ENCODE data around the gene ERMAP.
"Not testable (repeated sequence)": the region's sequence is repeated elsewhere in the genome, so short reads cannot be mapped to it uniquely, and the experiment has no call there.

ERMAP gene

GRCh38 chr1:42807056-42807668 lies 9.8 kb upstream of the ERMAP start:
- no peak for DNase-seq

GRCh38 chr1:42814815-42815214 lies 2.1 kb upstream of the ERMAP start:
- DNase-seq: not testable (repeated sequence)

- DNase-seq: no peak
Measured at GRCh38 chr1:42815941-42816584, 859 bp upstream of the ERMAP start.

GRCh38 chr1:42817440-42817767 lies 482 bp downstream of the ERMAP start:
- DNase-seq: no peak

GRCh38 chr1:42817976-42818375 lies 1.1 kb downstream of the ERMAP start:
- DNase-seq: no peak

- no peak for DNase-seq
Measured at GRCh38 chr1:42820813-42821212, 3.9 kb downstream of the ERMAP start.

GRCh38 chr1:42821690-42822089 lies 4.8 kb downstream of the ERMAP start:
- no peak for DNase-seq

- no peak for DNase-seq
Measured at GRCh38 chr1:42822800-42823392, 6.0 kb downstream of the ERMAP start.

- no peak for DNase-seq
Measured at GRCh38 chr1:42824481-42825035, 7.6 kb downstream of the ERMAP start.

GRCh38 chr1:42825036-42825851 lies 8.3 kb downstream of the ERMAP start:
- DNase-seq: no peak

GRCh38 chr1:42830631-42831030 lies 13.7 kb downstream of the ERMAP start:
- no peak for DNase-seq

- no peak for DNase-seq
Measured at GRCh38 chr1:42831273-42831672, 14.4 kb downstream of the ERMAP start.

GRCh38 chr1:42832641-42833240 lies 15.8 kb downstream of the ERMAP start:
- no peak for DNase-seq

- no peak for DNase-seq
Measured at GRCh38 chr1:42833981-42834380, 17.1 kb downstream of the ERMAP start.

GRCh38 chr1:42834803-42835202 lies 17.9 kb downstream of the ERMAP start:
- no peak for DNase-seq

- DNase-seq: no peak
Measured at GRCh38 chr1:42835422-42835821, 18.5 kb downstream of the ERMAP start.

GRCh38 chr1:42837709-42838108 lies 20.8 kb downstream of the ERMAP start:
- DNase-seq: no peak

GRCh38 chr1:42838482-42839190 lies 21.7 kb downstream of the ERMAP start:
- no peak for DNase-seq

- DNase-seq: no peak
Measured at GRCh38 chr1:42841010-42841409, 24.1 kb downstream of the ERMAP start.

- DNase-seq: no peak
Measured at GRCh38 chr1:42841440-42842147, 24.7 kb downstream of the ERMAP start.

- DNase-seq: no peak
Measured at GRCh38 chr1:42844592-42845140, 27.7 kb downstream of the ERMAP start.
